OCI-LY1 (cell line): ENCODE results near the gene PLPP4.

ENCODE experiments used
- H2AFZ ChIP-seq: fragments of 200-600 bp; sonication (generic), shearing (Covaris generic); 2 replicates; pipeline ENCODE4 v1.6.0; 2014; ENCODE audit warnings: antibody characterized with exemption, mild to moderate bottlenecking, low read length
- H3F3A ChIP-seq: fragments of 200-600 bp; sonication (generic), shearing (Covaris generic); 2 replicates; pipeline ENCODE4 v1.6.0; 2014; ENCODE audit warnings: mild to moderate bottlenecking, antibody characterized with exemption, low read length, moderate library complexity; ENCODE audit not compliant: insufficient read depth
- H3K27ac ChIP-seq: fragments of 200-600 bp; sonication (generic); 2 replicates; pipeline ENCODE4 v1.5.1; 2014; ENCODE audit warnings: low read length, mixed run types, mild to moderate bottlenecking, low read depth; ENCODE audit not compliant: poor library complexity, severe bottlenecking
- H3K27me3 ChIP-seq: fragments of 200-600 bp; sonication (generic); 2 replicates; pipeline ENCODE4 v1.6.0; 2014; ENCODE audit warnings: antibody characterized with exemption, mild to moderate bottlenecking, low read length, moderate library complexity; ENCODE audit not compliant: insufficient read depth
- H3K36me3 ChIP-seq: fragments of 200-600 bp; sonication (generic); 2 replicates; pipeline ENCODE4 v1.6.1; 2014; ENCODE audit warnings: mild to moderate bottlenecking, antibody characterized with exemption, low read length, moderate library complexity, mixed read lengths; ENCODE audit not compliant: insufficient read depth
- H3K4me1 ChIP-seq: fragments of 200-600 bp; sonication (generic); 2 replicates; pipeline ENCODE4 v1.5.1; 2014; ENCODE audit warnings: mild to moderate bottlenecking, low read length, moderate library complexity; ENCODE audit not compliant: insufficient read depth, severe bottlenecking
- H3K4me2 ChIP-seq: fragments of 200-600 bp; sonication (generic), shearing (Covaris generic); 2 replicates; pipeline ENCODE4 v1.6.1; 2014; ENCODE audit warnings: low read length
- H3K4me3 ChIP-seq: fragments of 200-600 bp; sonication (generic); 2 replicates; pipeline ENCODE4 v1.5.1; 2014; ENCODE audit warnings: low read length, low read depth, mild to moderate bottlenecking, mixed read lengths; ENCODE audit not compliant: poor library complexity, severe bottlenecking
- H3K79me2 ChIP-seq: fragments of 200-600 bp; shearing (Covaris generic); 2 replicates; pipeline ENCODE4 v1.6.1; 2016; ENCODE audit warnings: mixed run types, low read length, mixed read lengths; ENCODE audit not compliant: insufficient read depth
- H3K9ac ChIP-seq: fragments of 200-600 bp; sonication (generic), shearing (Covaris generic); 2 replicates; pipeline ENCODE4 v1.6.1; 2014; ENCODE audit warnings: mild to moderate bottlenecking, low read length, mixed read lengths
- H3K9me2 ChIP-seq: fragments of 200-600 bp; sonication (generic), shearing (Covaris generic); 2 replicates; pipeline ENCODE4 v1.6.1; 2014; ENCODE audit warnings: low read depth, mild to moderate bottlenecking, low read length, mixed read lengths
- H3K9me3 ChIP-seq: fragments of 200-600 bp; shearing (Covaris generic); 2 replicates; pipeline ENCODE4 v1.6.1; 2014; ENCODE audit warnings: low read length, mixed read lengths
- H4K20me1 ChIP-seq: fragments of 200-600 bp; sonication (generic), shearing (Covaris generic); 2 replicates; pipeline ENCODE4 v1.6.0; 2016; ENCODE audit warnings: mild to moderate bottlenecking, low read length; ENCODE audit not compliant: insufficient read depth
- EZH2 ChIP-seq: fragments of 200-600 bp; sonication (generic), shearing (Covaris generic); IDR thresholded peaks from 2 replicates; pipeline ENCODE4 v1.8.0; 2017; ENCODE audit warnings: borderline replicate concordance, mixed run types, mild to moderate bottlenecking, antibody characterized with exemption, low read length, moderate library complexity, mixed read lengths
- TF ChIP-seq, protein P1 (sequence below): fragments of 200-600 bp; sonication (generic), shearing (Covaris generic); IDR thresholded peaks from 2 replicates; pipeline ENCODE4 v1.5.1; 2017; ENCODE audit warnings: mild to moderate bottlenecking, antibody characterized with exemption, low read length, moderate library complexity, mixed read lengths

The PLPP4 gene

DNA sequence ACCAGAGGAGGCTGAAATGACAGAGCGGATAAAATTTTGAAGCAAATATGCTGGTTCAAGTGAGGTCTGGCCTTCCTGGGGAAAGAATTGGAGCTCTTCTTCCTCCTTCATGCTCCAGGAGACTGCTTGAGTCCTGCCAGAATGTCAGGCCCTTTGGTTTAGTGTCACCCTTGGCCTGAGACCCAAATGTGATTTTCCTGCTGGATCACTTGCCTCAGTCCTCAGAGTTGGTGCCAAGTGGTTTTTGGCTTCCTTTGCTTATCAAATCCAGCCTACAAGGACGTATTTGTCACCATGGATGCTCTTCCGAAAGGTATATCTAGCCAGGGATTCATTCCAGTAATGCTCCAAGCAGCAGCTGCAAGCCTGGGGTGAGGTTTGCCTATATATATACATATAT is 118.4 kb downstream of the PLPP4 start:
- Histone ChIP-seq H3F3A (no peaks in the 10 kb centered on the region), H3K4me3 (no peak overlapping the region), H3K4me1 (no peaks in the 10 kb centered on the region), H4K20me1 (no peaks in the 10 kb centered on the region), H3K27ac (no peak overlapping the region), H3K9me3 (no peaks in the 10 kb centered on the region), H3K79me2 (no peaks in the 10 kb centered on the region), H3K9me2 (no peaks in the 10 kb centered on the region), H3K27me3 (no peaks in the 10 kb centered on the region), H3K9ac (no peak overlapping the region), H3K36me3 (no peaks in the 10 kb centered on the region), H2AFZ (no peak overlapping the region), H3K4me2 (no peak overlapping the region)
- TF ChIP-seq, protein P1, sequence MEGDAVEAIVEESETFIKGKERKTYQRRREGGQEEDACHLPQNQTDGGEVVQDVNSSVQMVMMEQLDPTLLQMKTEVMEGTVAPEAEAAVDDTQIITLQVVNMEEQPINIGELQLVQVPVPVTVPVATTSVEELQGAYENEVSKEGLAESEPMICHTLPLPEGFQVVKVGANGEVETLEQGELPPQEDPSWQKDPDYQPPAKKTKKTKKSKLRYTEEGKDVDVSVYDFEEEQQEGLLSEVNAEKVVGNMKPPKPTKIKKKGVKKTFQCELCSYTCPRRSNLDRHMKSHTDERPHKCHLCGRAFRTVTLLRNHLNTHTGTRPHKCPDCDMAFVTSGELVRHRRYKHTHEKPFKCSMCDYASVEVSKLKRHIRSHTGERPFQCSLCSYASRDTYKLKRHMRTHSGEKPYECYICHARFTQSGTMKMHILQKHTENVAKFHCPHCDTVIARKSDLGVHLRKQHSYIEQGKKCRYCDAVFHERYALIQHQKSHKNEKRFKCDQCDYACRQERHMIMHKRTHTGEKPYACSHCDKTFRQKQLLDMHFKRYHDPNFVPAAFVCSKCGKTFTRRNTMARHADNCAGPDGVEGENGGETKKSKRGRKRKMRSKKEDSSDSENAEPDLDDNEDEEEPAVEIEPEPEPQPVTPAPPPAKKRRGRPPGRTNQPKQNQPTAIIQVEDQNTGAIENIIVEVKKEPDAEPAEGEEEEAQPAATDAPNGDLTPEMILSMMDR: no peak
- no peak for TF ChIP-seq EZH2

DNA sequence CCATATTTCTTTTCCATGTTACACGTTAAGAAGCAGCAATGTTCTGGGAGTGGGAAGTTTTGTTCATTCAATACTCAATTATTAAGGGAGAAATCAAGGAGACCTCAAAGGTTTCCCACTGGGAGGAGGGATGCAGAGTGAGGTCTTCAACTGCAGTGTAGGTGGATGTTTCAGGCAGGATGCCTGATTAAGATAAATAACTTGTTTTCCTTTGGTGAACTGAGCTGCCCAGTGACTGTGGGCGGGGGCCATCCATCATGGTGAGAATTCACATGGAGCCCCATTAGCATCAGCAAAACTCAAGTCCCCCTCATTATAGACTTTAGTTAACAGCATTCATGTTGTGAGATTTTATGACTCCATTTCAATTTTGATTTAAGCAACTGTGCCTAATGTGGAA is 121.1 kb downstream of the PLPP4 start:
- Histone ChIP-seq H3K9ac (no peak overlapping the region), H3K4me1 (no peaks in the 10 kb centered on the region), H3K9me3 (no peaks in the 10 kb centered on the region), H3K9me2 (no peaks in the 10 kb centered on the region), H3K36me3 (no peaks in the 10 kb centered on the region), H3F3A (no peaks in the 10 kb centered on the region), H3K79me2 (no peaks in the 10 kb centered on the region), H4K20me1 (no peaks in the 10 kb centered on the region), H3K27ac (no peak overlapping the region), H3K4me3 (no peak overlapping the region), H2AFZ (no peak overlapping the region), H3K27me3 (no peaks in the 10 kb centered on the region), H3K4me2 (no peak overlapping the region)
- no peak for TF ChIP-seq EZH2
- TF ChIP-seq, protein P1: no peak

DNA sequence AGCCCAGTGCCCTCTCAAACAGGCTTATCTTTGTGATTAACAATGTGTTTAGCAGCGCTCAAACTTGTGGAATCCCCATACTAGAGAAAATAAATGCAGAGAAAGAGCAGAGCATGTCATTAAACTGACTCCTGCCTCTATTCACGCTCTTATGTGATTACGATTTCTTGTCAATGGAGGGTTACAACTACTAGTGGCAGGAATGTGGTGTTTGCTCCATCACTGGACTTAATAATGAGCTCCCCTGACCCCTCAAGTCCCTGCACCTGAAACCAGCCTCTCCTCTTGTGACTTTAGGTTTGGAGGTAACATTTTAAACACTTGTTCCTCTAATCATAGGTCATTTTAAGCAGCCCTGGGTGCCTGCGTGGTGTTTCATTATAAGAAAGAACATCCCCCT is 121.9 kb downstream of the PLPP4 start:
- H4K20me1 ChIP-seq: no peaks in the 10 kb centered on the region
- no peak for TF ChIP-seq EZH2
- TF ChIP-seq, protein P1: no peak
- H3K27ac ChIP-seq: no peak overlapping the region
- H3K4me1 ChIP-seq: no peaks in the 10 kb centered on the region
- no peak overlapping the region for H3K4me2 ChIP-seq
- H2AFZ ChIP-seq: no peak overlapping the region
- no peaks in the 10 kb centered on the region for H3K9me2 ChIP-seq
- H3K79me2 ChIP-seq: no peaks in the 10 kb centered on the region
- H3K4me3 ChIP-seq: no peak overlapping the region
- no peaks in the 10 kb centered on the region for H3K9me3 ChIP-seq
- H3K9ac ChIP-seq: no peak overlapping the region
- H3K27me3 ChIP-seq: no peaks in the 10 kb centered on the region
- H3K36me3 ChIP-seq: no peaks in the 10 kb centered on the region
- no peaks in the 10 kb centered on the region for H3F3A ChIP-seq
